Activated CD8-positive, alpha-beta memory T cell treated with anti-CD3 and anti-CD28 coated beads, Interleukin-2, amount 50 U/mL, for 48 hours (primary cell): ENCODE data around the gene DENND1B.
"Not testable (repeated sequence)": the region's sequence is repeated elsewhere in the genome, so short reads cannot be mapped to it uniquely, and the experiment has no call there.

Source experiments
- DNase-seq: peaks from one replicate; pipeline ENCODE4 v3.0.0-alpha.2; 2020

DENND1B gene

DNA sequence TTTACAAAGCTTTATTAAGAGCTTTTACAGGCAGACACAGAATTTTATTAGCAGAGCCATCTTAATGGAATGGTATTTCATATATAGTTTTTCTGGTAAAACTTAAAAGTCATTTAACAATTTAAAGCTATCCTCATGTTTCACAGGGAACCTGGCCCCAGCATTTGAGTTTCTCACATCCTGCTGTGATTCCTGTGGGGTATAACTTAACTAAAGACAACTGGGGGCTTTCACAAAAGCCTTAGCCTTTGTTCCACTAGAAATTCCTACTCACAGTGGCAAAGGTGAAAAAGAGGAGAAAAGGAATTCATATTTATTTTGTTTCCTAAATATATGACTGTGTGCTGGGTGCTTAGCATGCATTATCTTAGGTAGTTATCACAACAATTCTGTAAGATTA is 233.9 kb downstream of the DENND1B start:
- DNase-seq, result no peak

GRCh38 chr1:197526736-197527371 is 248.4 kb downstream of the DENND1B start:
- DNase-seq, result no peak

DNA sequence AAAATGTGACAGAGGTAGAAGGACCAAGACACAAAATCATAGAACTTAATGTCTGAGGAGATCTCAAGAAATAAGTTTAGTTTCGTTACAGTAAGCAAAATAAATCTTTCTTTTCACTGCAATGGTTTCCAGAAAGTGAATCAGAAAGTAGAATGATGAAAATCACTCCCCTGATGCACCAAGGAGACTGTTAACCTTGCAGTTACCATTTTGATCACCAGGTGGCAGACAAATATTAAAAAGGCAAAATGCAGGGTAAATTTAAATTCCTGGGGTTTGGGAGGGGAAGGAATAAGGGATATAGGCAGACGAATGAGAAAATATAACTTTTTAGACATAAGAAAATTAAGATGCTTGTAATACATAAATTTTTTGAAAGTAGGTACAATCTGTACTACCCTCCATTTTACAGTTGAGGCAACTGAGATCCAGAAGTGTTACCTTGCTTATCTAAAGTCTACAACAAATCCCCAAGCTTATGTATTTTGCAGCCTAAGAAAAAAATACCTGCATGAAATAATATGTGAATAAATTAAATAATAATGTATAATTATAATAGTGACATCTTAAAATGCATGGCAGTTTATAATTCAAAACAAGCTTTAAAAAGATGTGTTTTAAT is 254.1 kb downstream of the DENND1B start:
- DNase-seq, result no peak

DNA sequence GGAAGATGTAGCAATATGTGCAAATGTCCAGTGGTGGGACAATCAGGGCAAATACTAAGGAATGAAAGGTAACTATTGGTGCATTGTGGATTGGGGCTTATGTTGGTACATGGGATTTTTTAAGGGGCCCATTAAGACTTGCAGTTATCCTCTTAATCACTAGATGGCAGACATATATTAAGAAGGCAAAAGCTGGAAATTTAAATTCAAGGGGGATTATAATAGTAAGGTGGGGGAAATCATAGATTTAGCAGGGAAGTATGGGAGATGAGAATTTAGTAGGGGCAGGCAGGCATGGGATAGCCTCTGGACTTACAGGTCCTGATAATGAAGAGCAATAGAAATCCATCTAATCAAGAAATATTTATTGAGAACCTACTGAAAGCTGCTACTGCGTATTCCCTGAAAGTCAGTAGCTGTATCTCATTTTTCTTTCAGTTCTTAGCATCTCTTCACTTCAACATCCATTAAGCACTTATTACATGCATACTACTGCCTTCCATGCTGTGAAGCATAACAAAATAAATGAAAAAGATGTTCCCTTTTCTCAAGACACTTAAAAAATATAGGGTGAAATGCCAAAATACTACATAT is 255.4 kb downstream of the DENND1B start:
- DNase-seq, result no peak

GRCh38 chr1:197515421-197515820 is 259.9 kb downstream of the DENND1B start:
- no peak for DNase-seq

- no peak for DNase-seq
Observed at GRCh38 chr1:197510691-197511378, 264.4 kb downstream of the DENND1B start.

DNA sequence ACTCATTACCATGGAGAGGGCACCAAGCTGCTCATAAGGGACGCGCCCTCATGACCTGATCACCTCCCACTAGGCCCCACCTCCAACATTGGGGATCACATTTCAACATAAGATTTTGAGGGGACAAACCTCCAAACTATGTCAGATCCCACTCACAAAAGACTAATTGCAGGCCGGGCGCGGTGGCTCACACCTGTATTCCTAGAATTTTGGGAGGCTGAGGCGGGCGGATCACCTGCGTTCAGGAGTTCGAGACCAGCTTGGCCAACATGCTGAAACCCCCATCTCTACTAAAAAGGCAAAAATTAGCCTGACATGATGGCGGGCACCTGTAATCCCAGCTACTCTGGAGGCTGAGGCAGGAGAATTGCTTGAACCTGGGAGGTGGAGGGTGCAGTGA is 278.6 kb downstream of the DENND1B start:
- no peak for DNase-seq

GRCh38 chr1:197491505-197491904 is 283.8 kb downstream of the DENND1B start:
- not testable (repeated sequence) for DNase-seq

DNA sequence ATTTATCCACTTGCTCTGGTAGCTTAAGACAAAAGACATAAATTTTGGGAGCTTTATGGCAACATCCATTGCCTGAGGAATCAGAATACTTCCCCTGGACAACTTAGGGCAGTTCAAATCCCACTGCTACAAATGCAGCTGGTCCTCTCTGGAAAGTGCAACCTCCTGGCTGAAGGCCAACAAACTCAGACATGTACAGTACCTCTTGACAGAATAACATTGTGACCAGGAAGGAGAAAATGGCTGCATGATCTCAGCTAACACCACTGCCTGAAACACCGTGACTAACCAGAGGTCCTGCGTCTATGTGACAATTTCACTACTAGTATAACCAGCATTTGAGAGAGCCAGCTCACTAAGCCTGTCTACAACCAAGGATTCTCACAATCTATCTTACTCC is 288.3 kb downstream of the DENND1B start:
- no peak for DNase-seq

DNA sequence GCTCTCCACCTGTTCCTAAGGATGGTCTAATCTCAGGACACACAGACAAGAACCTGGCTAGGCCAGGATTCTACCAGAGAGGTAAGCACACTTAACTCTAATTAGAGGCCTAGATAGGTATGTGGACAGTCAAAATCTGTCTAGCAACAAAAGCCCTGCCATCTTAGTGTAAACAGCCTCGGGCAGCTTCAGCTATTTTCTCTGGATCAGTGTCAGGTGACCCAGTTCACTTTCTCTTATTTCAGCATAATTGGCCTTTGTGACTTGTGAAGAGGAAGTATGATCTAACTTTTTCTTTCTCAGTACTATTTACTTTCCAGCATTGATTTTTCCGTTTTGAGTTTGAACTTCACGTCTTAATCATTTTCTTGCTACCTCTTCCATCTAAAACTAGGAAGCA is 289.5 kb downstream of the DENND1B start:
- DNase-seq, result no peak

DNA sequence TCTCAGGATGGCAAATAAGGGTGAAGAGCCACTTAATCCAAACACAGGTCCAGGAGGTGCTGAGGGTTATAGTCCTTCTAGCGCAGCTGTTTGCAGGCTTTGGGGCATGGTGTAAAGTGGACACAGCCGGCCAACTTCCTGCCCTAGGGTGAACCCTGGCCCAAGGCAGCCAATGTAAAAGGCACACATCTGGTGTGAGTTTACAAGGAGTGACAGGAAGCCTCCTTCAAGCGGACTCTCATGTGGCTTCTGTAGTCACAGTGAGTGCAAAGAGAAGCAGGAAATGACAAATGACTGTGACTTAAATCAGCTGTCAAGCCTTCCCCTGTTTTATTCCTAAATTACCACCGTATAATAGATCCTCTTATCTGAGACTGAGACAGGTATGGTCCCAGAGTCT is 294.2 kb downstream of the DENND1B start:
- no peak for DNase-seq

DNA sequence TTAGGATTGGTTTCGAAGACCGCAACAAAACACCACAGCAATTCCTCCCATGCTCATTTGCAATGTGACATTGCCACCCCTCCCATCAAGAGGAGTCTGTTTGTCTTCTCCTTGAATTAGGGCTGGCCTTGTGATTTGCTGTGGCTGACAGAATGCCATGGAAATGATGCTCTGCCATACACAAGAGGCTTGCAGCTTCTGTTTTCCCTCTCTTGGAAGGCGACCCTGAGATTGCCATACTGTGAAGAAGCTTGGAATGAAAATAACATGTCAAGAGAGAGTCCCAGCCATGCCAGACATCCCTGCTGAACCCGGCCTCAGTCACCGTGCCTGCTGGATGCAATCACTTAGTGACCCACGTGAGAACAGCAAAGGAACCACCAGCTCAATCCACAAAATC is 294.8 kb downstream of the DENND1B start:
- no peak for DNase-seq

- DNase-seq, result no peak
Observed at GRCh38 chr1:197472141-197472540, 303.1 kb downstream of the DENND1B start.

- DNase-seq, result no peak
Observed at GRCh38 chr1:197471248-197471985, 303.9 kb downstream of the DENND1B start.

GRCh38 chr1:197470330-197470729 is 304.9 kb downstream of the DENND1B start:
- no peak for DNase-seq

- no peak for DNase-seq
Observed at GRCh38 chr1:197469620-197470210, 305.6 kb downstream of the DENND1B start.

GRCh38 chr1:197468543-197469175 is 306.6 kb downstream of the DENND1B start:
- DNase-seq, result no peak

DNA sequence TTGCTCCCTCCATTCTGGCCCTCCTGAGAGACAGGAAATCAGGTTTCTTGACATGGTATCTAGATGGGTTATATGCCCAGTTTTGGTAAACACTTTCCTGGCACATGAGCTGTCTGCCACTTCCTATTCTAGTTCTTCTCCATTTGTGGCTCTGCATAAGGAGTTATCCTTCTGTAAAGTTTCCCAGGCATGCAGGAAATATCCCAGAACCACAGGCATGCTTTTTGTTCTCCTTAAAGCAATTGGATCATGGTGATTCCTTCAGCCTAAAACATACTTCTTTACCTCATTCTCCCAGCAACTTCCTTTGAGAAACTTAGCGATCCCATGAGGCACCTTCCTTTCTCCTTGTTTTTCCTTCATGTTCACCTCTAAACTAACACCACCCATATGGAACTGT is 307.4 kb downstream of the DENND1B start:
- no peak for DNase-seq

DNA sequence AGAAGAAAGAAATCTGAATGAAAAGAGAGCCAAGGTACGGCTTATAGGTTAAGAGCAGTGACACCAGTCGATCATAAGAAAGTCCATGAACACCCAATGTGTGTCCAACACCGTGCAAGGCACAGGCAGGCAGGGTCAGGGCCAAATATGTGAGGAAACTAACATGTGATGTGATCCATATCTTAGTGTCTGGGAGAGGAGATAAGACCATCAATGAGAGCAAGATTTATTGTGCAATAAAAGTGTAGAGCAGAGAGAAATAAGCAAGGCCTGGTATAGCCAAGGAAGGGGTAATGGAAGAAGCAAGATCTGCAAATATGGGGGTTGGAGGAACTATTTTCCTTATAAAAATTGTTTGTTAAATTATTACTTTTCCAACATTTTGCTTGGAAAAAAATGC is 308.5 kb downstream of the DENND1B start:
- DNase-seq, result no peak

GRCh38 chr1:197465528-197466327 is 309.6 kb downstream of the DENND1B start:
- no peak for DNase-seq

DNA sequence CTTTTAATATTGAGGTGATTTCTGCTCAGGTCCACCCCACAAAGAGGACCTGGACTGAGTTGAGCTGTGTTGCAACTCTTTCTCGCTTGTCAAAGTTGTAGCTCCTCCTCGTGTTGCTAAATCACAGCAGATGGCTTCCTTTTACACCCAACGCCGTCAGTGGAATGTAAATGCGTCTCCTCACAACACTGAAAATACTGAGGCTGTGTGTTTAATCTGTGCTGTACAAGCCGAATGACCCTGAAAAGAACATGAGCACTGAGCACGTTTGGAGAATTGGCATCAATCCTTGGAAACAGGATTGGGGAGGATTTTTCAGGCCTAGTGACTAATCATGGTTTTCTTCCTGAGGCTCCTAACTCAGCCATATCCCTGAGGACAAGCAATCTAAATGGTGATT is 311.2 kb downstream of the DENND1B start:
- DNase-seq, result no peak

DNA sequence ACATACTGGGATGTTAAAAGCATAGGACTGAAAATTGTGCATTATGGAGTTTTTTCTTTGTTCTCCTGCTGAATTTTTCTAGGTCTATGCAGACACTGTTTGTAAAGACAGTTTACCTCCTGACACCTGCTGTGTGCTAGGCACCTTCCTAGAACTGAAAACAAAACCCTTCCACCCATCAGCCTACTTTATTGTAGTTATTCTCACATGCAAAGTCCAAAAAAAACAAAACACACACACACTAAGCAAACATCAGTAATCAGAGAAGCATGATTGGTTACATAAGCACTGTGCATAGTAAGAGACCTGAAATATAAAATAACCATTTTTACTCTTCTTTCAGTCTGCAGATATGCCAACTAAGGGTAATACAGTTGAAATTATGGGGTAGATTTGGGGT is 312.1 kb downstream of the DENND1B start:
- DNase-seq, result no peak
